GM19467 (cell line): Measurements from ENCODE around the gene GMEB2.
"Not testable (repeated sequence)": the region's sequence is repeated elsewhere in the genome, so short reads cannot be mapped to it uniquely, and the experiment has no call there.

ENCODE experiments used
- ATAC-seq: cut with Tn5 transposase; IDR thresholded peaks from one replicate; pipeline ENCODE4 v1.9.1; 2021; ENCODE audit warnings: mild to moderate bottlenecking, moderate library complexity; ENCODE audit not compliant: unreplicated experiment

GMEB2 gene

DNA sequence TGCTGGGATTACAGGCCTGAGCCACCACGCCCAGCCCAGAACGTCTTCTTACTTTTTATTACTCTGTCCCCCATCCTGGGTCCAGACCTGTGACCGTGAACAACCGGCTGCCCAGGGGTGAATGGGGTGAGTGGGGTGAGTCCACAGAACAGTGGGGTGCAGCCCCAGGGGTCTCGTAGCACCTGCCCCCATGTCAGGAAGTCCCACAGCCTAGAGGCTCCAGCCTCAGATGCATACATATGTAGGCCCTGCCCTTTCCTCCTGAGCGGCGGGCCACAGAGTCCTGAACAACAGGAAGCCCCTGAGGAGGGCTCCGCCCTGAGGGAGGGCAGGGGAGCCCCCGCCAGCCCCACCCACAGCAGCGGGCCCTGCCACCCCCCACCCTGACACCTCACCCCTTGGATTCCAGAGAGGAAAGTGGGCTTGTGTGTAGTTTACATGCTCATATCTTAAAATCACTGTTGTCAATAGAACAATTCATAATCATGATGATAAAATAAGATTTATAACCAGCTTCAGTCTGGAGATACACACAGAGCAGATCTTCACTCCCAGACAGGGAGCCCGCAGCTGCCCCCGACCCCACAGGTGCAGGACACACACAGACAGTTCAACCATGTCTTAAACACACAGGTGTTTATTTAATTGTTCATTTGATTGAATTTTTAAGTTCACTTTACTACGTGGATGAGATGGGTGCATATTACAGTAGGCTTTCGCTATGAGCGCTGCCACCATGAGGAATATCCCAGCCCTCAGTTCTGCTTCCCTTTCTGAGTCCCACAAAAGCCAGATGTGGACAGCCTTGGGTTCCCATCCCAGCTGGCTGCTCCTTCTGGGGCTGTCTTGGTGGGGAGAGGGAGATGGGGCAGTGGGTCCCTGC is 12.4 kb upstream of the GMEB2 start:
- ATAC-seq, result no peak

- no peak for ATAC-seq
Observed at GRCh38 chr20:63636752-63637628, 10.1 kb upstream of the GMEB2 start.

GRCh38 chr20:63635431-63636141 is 8.7 kb upstream of the GMEB2 start:
- ATAC-seq, result no peak

- ATAC-seq, result no peak
Observed at GRCh38 chr20:63633732-63634131, 6.8 kb upstream of the GMEB2 start.

DNA sequence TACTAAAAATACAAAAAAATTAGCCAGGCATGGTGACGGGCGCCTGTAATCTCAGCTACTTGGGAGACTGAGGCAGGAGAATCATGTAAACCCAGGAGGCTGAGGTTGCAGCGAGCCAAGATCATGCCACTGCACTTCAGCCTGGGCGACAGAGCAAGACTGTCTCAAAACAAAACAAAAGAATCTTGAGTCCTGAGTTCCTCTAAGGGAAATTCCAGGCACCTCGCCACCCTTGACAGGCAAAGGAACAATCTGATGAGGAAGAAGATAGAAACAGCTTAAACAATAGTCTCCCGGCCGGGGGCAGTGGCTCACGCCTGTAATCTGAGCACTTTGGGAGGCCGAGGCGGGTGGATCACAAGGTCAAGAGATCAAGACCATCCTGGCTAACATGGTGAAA is 4.5 kb upstream of the GMEB2 start:
- not testable (repeated sequence) for ATAC-seq

GRCh38 chr20:63630956-63631355 is 4.1 kb upstream of the GMEB2 start:
- not testable (repeated sequence) for ATAC-seq

DNA sequence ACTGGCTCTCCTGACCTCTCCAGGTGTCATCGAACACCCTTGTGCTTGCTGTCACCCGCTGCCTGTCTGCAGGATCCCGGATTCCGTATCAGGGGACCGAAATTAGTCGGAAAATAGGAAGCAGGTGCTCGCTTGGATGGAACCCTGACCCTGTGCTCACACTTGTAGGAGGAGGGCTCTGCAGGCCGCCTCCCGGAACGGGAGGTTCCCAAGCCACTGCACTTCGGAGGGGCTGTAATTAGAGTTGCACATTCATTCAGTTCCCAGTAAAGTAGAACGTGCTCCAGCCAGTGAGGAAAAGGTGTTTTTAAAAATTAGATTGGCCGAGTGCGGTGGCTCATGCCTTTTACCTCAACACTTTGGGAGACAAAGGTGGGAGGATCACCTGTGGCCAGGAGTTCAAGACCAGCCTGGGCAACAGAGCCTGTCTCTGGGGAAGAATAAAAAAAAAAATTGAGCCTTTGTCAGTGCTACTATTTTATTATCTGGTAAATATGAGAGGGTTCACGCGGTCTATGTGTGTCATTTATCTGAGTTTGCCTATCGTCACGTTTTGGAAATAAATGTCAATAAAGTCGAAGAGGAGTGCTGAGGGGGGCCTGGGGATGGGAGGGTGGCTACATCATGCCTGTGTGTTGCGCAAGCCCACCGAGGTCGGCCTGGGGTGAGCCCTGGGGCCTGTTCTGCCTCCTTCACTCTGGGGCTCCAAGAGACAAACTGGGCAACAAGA is 1.5 kb upstream of the GMEB2 start:
- no peak for ATAC-seq

DNA sequence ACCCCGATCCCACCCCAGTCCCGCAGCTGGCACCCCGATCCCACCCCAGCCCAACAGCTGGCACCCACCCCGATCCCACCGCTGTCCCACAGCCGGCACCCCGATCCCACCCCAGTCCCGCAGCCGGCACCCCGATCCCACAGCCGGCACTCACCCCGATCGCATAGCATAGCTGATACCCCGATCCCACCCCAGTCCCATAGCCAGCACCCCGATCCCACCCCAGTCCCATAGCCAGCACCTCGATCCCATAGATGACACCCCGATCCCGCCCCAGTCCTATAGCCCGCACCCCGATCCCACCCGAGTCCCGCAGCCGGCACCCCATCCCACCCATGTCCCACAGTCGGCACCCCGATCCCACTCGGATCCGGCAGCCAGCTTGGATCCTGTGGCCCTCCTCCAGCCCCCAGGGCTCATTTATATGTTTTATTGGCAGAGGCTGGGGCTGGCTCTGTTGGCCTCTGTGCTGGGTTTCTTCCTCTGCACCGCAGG is 897 bp upstream of the GMEB2 start:
- ATAC-seq, result no peak

GRCh38 chr20:63627129-63627750 is 339 bp upstream of the GMEB2 start:
- ATAC-seq, result peak; percentile 70

- no peak for ATAC-seq
Observed at GRCh38 chr20:63625771-63626423, 1.0 kb downstream of the GMEB2 start.

- no peak for ATAC-seq
Observed at GRCh38 chr20:63624486-63624885, 2.4 kb downstream of the GMEB2 start.

- ATAC-seq, result no peak
Observed at GRCh38 chr20:63622732-63623131, 4.2 kb downstream of the GMEB2 start.

DNA sequence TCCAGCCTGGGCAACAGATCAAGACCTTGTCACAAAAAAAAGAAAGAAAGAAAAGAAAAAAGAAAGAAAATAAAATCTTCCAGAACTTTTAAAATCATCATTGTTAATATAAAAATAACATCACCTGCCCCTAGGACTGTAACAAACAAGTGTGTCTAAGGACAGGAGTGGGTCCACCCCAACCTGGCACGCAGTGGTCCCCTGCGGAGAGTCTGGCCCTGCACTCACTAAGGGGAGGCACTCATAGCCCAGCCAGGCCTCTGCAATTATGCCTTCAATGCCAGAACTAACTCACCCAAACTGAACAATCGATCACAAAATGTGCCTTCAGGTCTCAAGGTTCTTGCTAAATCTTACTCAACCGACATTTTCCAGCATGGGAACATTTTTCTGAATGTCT is 4.8 kb downstream of the GMEB2 start:
- no peak for ATAC-seq

DNA sequence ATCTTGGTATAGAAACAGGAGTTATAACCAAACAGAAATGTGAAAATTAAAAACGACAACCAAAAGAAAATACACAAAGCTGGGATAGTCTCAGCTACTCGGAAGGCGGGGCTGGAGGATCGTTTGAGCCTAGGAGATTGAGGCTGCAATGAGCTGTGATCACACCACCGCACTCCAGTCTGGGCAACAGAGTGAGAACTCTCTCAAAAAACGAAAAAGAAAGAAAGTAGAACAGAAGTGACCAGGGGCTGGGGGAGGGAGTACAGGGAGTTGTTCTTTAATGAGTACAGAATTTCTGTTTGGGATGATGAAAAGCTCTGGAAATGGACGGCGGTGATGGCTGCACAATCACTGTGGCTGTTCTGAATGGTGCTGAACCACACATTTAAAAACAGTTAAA is 5.9 kb downstream of the GMEB2 start:
- ATAC-seq, result no peak

GRCh38 chr20:63619505-63619904 is 7.4 kb downstream of the GMEB2 start:
- no peak for ATAC-seq

- no peak for ATAC-seq
Observed at GRCh38 chr20:63619086-63619485, 7.8 kb downstream of the GMEB2 start.

- no peak for ATAC-seq
Observed at GRCh38 chr20:63618291-63618980, 8.5 kb downstream of the GMEB2 start.

DNA sequence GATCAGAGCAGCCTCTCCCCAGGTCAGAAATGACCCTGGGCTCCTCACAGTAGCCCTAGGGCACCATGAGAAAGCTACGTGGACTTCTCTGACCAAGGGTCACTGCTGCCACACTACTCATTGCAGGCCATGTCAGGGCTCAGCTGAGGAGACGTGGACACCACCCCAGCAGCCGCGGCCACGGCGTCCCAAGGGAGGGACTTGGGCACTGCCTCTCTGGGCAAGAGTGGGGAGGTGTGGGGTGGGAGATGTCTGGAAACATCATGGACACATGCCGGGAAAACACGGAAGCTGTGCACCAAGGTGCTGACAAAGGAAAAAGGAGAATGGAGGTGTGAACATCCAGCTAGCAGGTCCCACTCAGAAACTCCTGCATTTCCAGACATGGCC is 9.0 kb downstream of the GMEB2 start:
- no peak for ATAC-seq
